A673 (cell line): Measurements from ENCODE around the gene THOC1. TPM values are rescaled to one million over a fixed set of nuclear protein-coding genes. Genes with fewer than 3 reads are reported as not detected.
"Not testable (repeated sequence)": the region's sequence is repeated elsewhere in the genome, so short reads cannot be mapped to it uniquely, and the experiment has no call there.

Experiments
- BruUV-seq: library from RNA; stranded (reverse); fragments of 400-500 nt; replicated peaks from 2 replicates; lab custom pipeline; 2021; lab: Mats Ljungman, UMichigan
- CTCF ChIA-PET: fragments of 300-600 bp; sonication (Branson Sonifier 250); formaldehyde crosslinking; loops from one replicate; lab custom pipeline; 2022; ENCODE audit warnings: antibody characterized with exemption; lab: Charles Lee
- POLR2A ChIA-PET: fragments of 300-600 bp; sonication (Branson Sonifier 250); formaldehyde crosslinking; loops from one replicate; lab custom pipeline; 2022; ENCODE audit warnings: antibody characterized with exemption; ENCODE audit not compliant: low non-redundant PET; lab: Charles Lee
- DNase-seq: peaks from one replicate; pipeline ENCODE4 v3.0.0-alpha.2; 2015; ENCODE audit warnings: low spot score
- H3K27ac ChIP-seq: fragments of 200-600 bp; sonication (generic); 2 replicates; pipeline ENCODE4 v1.5.1; 2016; ENCODE audit warnings: mixed run types, low read depth, mild to moderate bottlenecking, mixed read lengths, antibody characterized with exemption, low read length; ENCODE audit not compliant: poor library complexity, severe bottlenecking
- H3K27me3 ChIP-seq: fragments of 200-600 bp; sonication (generic); replicated peaks from 2 replicates; pipeline ENCODE4 v1.6.1; 2017; ENCODE audit warnings: mixed run types, low read depth, mild to moderate bottlenecking, mixed read lengths, antibody characterized with exemption, low read length; ENCODE audit not compliant: insufficient read depth, poor library complexity
- H3K36me3 ChIP-seq: fragments of 200-600 bp; sonication (generic); 2 replicates; pipeline ENCODE4 v1.6.1; 2016; ENCODE audit warnings: mixed run types, mild to moderate bottlenecking, mixed read lengths, antibody characterized with exemption, low read length; ENCODE audit not compliant: insufficient read depth, poor library complexity, severe bottlenecking
- H3K4me1 ChIP-seq: fragments of 200-600 bp; sonication (generic); 2 replicates; pipeline ENCODE4 v1.6.1; 2017; ENCODE audit warnings: mixed run types, mild to moderate bottlenecking, mixed read lengths, antibody characterized with exemption, low read length; ENCODE audit not compliant: insufficient read depth, poor library complexity, severe bottlenecking
- H3K4me3 ChIP-seq: fragments of 200-600 bp; sonication (generic); 2 replicates; pipeline ENCODE4 v1.5.1; 2016; ENCODE audit warnings: low read depth, mixed run types, mild to moderate bottlenecking, mixed read lengths, low read length; ENCODE audit not compliant: poor library complexity, severe bottlenecking
- H3K9me3 ChIP-seq: fragments of 200-600 bp; sonication (generic); 2 replicates; pipeline ENCODE4 v1.6.1; 2016; ENCODE audit warnings: mixed run types, low read depth, mild to moderate bottlenecking, mixed read lengths, antibody characterized with exemption, low read length; ENCODE audit not compliant: poor library complexity, severe bottlenecking
- CTCF ChIP-seq: fragments of 300-800, 200-600 bp; sonication (generic); conservative IDR thresholded peaks from 2 replicates; pipeline ENCODE4 v1.5.1; 2017; ENCODE audit warnings: low read depth, mild to moderate bottlenecking, antibody characterized with exemption, low read length, moderate library complexity, mixed read lengths
- EZH2 ChIP-seq: fragments of 200-600 bp; sonication (generic); IDR thresholded peaks from 2 replicates; pipeline ENCODE4 v1.6.1; 2017; ENCODE audit warnings: borderline replicate concordance, low read depth, mild to moderate bottlenecking, mixed read lengths, antibody characterized with exemption, low read length; ENCODE audit not compliant: poor library complexity, severe bottlenecking
- intact Hi-C: fragments of 100-400 bp; cut with micrococcal nuclease; formaldehyde crosslinking; loops from one replicate; pipeline ENCODE4 v1.10.0; 2022; ENCODE audit not compliant: unreplicated experiment
- total RNA-seq: library from RNA; stranded (reverse); gene quantifications from 2 replicates; pipeline ENCODE4 v1.2.3, GENCODE V29; 2021

The THOC1 gene
- total RNA-seq, 1 experiment from 2014 or later = 76.7 TPM

DNA sequence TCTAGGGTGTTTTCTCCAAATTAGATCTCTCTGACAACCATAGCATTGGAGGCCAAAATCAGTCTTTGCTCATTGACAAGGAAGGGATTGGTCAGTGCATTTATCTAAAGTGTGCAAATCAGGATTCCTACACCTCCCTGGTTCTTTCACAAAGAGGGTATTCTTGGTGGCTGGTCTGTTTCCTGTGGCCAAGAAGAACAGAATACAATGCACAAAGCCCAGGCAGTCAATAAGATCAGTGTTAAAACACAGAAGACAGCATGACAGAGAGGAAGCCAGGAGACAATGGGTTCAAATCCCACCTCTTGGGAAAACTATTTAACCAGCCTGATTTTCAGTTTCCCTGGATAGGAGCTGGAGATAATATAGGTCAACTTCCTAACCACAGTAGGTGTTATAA is 46.1 kb upstream of the THOC1 start:
- no peaks in the 10 kb centered on the region for H3K4me1 ChIP-seq
- H3K9me3 ChIP-seq = no peaks in the 10 kb centered on the region
- H3K27me3 ChIP-seq = no peaks in the 10 kb centered on the region
- intact Hi-C loops = no loop called here
- H3K27ac ChIP-seq = no peak overlapping the region
- no peaks in the 10 kb centered on the region for H3K36me3 ChIP-seq
- ChIA-PET POLR2A (no interaction called here), CTCF (no interaction called here)
- BruUV-seq = no TSS peak
- no peak for DNase-seq
- TF ChIP-seq CTCF = no peak
- TF ChIP-seq EZH2 = no peak
- no peak overlapping the region for H3K4me3 ChIP-seq

GRCh38 chr18:312415-312814 is 44.6 kb upstream of the THOC1 start:
- ChIA-PET CTCF (no interaction called here), POLR2A (no interaction called here)
- no peak for DNase-seq
- intact Hi-C loops = no loop called here
- BruUV-seq = no TSS peak
- no peaks in the 10 kb centered on the region for H3K9me3 ChIP-seq
- H3K27me3 ChIP-seq = no peaks in the 10 kb centered on the region
- H3K27ac ChIP-seq = no peak overlapping the region
- TF ChIP-seq EZH2 (no peak), CTCF (no peak)
- H3K4me1 ChIP-seq = no peaks in the 10 kb centered on the region
- no peaks in the 10 kb centered on the region for H3K36me3 ChIP-seq
- H3K4me3 ChIP-seq = no peak overlapping the region

DNA sequence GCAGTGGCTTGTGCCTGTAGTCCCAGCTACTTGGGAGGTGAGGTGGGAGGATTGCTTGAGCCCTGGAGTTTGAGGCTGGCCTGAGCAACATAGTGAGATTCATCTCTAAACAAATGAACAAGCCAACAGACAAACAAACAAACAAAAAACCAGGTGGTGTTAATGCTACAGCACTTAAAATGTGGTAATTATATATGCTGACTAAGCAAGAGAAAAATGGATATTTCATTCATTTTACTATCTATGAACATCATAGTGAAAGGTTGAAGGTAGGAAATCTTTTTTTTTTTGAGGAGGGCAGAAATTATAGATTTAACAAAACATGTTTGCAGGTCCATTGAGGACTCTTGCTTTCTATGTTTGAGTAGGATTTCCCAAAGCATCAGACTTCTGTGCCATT is 42.2 kb upstream of the THOC1 start:
- no peak for TF ChIP-seq CTCF
- no peak for TF ChIP-seq EZH2
- ChIA-PET CTCF (no interaction called here), POLR2A (no interaction called here)
- Histone ChIP-seq H3K27me3 (no peaks in the 10 kb centered on the region), H3K36me3 (no peaks in the 10 kb centered on the region), H3K4me3 (no peak overlapping the region), H3K4me1 (peaks cover 4% of the 10 kb centered on the region), H3K27ac (no peak overlapping the region), H3K9me3 (no peaks in the 10 kb centered on the region)
- BruUV-seq = no TSS peak
- intact Hi-C loops = no loop called here
- no peak for DNase-seq

GRCh38 chr18:308086-308485 is 40.2 kb upstream of the THOC1 start:
- H3K36me3 ChIP-seq, H3K27me3 ChIP-seq, H3K9me3 ChIP-seq, DNase-seq, H3K4me1 ChIP-seq, H3K4me3 ChIP-seq, BruUV-seq, H3K27ac ChIP-seq, POLR2A ChIA-PET, intact Hi-C loops, CTCF ChIA-PET: not testable (repeated sequence)
